RWPE1 (cell line): ENCODE measurements around the gene NEBL.

Experiments
- CTCF ChIA-PET: fragments of 350-600 bp; sonication (Branson Sonifier 250); formaldehyde crosslinking; extraction: SDS; loops from one replicate; lab custom pipeline; 2021; lab: Yijun Ruan, JAX
- POLR2A ChIA-PET: fragments of 400-600 bp; formaldehyde crosslinking; extraction: SDS; loops from one replicate; lab custom pipeline; 2020; ENCODE audit warnings: antibody characterized with exemption; ENCODE audit not compliant: low non-redundant PET; lab: Yijun Ruan, JAX
- DNase-seq: peaks from one replicate; pipeline ENCODE4 v3.0.0; 2012; ENCODE audit warnings: low spot score
- H3K27ac ChIP-seq: fragments of 450-650 bp; 2 replicates; pipeline ENCODE4 v1.5.1; 2017
- CTCF ChIP-seq: fragments of 450-650 bp; conservative IDR thresholded peaks from 2 replicates; pipeline ENCODE4 v1.5.1; 2017; ENCODE audit warnings: low read depth, mild to moderate bottlenecking

NEBL gene

GRCh38 chr10:20771051-20771450 lies 126.1 kb downstream of the NEBL start:
- ChIA-PET CTCF (no interaction called here), POLR2A (no interaction called here)
- no peak overlapping the region for H3K27ac ChIP-seq
- DNase-seq: no peak
- no peak for TF ChIP-seq CTCF

- no peak overlapping the region for H3K27ac ChIP-seq
- no peak for DNase-seq
- ChIA-PET CTCF (interaction anchor here (0.6 to 1.3 kb wide), 7 partner anchors 45 to 1988 kb away, joined by 3 to 5 read pairs (median 3); partner anchors contain the start of gene PLXDC2), POLR2A (no interaction called here)
- no peak for TF ChIP-seq CTCF
These were observed 127.6 kb downstream of the NEBL start for GRCh38 chr10:20769481-20769880.

GRCh38 chr10:20768843-20769242 lies 128.3 kb downstream of the NEBL start:
- DNase-seq: peak; percentile 9
- CTCF ChIA-PET: interaction anchor here (0.6 to 1.3 kb wide), 9 partner anchors 45 to 1987 kb away, joined by 3 to 5 read pairs (median 3); partner anchors contain the start of gene PLXDC2
- POLR2A ChIA-PET: no interaction called here

GRCh38 chr10:20767028-20767427 lies 130.1 kb downstream of the NEBL start:
- no peak overlapping the region for H3K27ac ChIP-seq
- ChIA-PET CTCF (no interaction called here), POLR2A (no interaction called here)
- peak; percentile 11 for DNase-seq
- no peak for TF ChIP-seq CTCF

More at GRCh38 chr10:20768843-20769242, 128.3 kb downstream of the NEBL start:
- peak; percentile 41 for TF ChIP-seq CTCF
- no peak overlapping the region for H3K27ac ChIP-seq

GRCh38 chr10:20765066-20765465 lies 132.0 kb downstream of the NEBL start:
- ChIA-PET CTCF (interaction anchor here (0.6 kb wide), 1 partner anchor 577 kb away, joined by 3 read pairs; no protein-coding TSS in a partner anchor), POLR2A (no interaction called here)
- no peak overlapping the region for H3K27ac ChIP-seq
- DNase-seq: no peak
- TF ChIP-seq CTCF: no peak

GRCh38 chr10:20760460-20760859 lies 136.7 kb downstream of the NEBL start:
- DNase-seq: no peak
- H3K27ac ChIP-seq: no peak overlapping the region
- ChIA-PET CTCF (no interaction called here), POLR2A (no interaction called here)
- no peak for TF ChIP-seq CTCF
